Right renal cortex interstitium (tissue), 3 donors: ENCODE results near the gene COLGALT1. TPM values are rescaled to one million over a fixed set of nuclear protein-coding genes. Genes with fewer than 3 reads are reported as not detected.
"Not testable (repeated sequence)": the region's sequence is repeated elsewhere in the genome, so short reads cannot be mapped to it uniquely, and the experiment has no call there.

Source experiments
- DNase-seq, 3 donors: peaks; one replicate each; pipeline ENCODE4 v3.0.0-alpha.2; 2013; ENCODE audit warnings: low read depth in 3 of 3, low spot score in 2 of 3
- polyA plus RNA-seq, 3 donors: library from polyadenylated mRNA; unstranded; fragments of 120-200 nt; gene quantifications; one replicate each; pipeline ENCODE4 v1.2.1, GENCODE V29; 2013; ENCODE audit not compliant: insufficient read length in 3 of 3

The COLGALT1 gene
- polyA plus RNA-seq, 3 donors = 43.3 to 47.5 (median 43.7) TPM

DNA sequence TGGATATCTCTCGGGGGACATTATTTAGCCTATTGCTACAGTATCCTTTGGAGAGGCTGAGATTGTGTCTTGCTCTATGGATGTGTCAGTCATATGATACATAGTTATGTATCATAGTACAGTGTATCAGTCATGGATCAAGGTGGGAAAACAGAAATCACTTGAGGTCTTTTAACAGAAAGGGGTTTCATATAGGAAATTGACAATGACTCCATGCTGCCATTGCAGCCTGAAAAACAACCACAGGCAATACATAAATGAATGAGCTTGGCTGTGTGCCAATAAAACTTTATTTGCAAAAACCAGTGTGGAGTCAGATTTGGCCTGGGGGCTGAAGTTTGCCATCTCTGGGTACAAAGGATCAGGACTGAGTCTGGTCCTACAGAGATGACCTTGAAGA is 35.4 kb downstream of the COLGALT1 start:
- no peak for DNase-seq

DNA sequence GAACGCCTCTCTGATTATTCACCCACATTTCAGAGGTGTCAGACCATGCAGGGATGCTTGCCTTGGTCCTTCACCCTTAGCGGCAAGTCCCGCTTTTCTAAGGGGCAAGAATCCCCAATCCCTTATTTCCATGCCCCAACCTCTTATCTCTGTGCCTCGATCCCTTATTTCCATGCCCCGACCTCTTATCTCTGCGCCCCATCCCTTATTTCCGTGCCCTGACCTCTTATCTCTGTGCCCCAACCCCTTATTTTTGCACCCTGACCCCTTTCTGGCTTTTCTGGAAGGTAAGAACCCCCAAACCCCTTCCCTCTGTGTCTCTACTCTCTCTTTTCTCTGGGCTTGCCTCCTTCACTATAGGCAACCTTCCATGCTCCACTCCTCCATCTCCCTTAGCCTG is 38.8 kb downstream of the COLGALT1 start:
- DNase-seq = not testable (repeated sequence)

DNA sequence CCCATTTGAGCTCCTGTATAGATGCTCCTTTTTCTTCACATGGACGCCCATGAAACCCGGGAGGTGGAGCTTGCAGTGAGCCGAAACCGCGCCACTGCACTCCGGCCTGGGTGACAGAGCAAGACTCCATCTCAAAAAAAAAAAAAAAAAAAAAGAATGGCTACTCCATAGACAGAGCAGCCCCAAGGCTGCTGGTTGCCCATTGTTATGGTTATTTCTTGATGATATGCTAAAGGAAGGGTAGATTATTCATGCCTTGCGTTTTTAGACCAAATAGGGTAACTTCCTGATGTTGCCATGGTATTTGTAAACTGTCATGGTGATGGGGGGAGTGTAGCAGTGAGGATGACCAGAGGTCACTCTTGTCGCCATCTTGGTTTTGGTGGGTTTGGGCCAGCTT is 42.6 kb downstream of the COLGALT1 start:
- DNase-seq = not testable (repeated sequence)

DNA sequence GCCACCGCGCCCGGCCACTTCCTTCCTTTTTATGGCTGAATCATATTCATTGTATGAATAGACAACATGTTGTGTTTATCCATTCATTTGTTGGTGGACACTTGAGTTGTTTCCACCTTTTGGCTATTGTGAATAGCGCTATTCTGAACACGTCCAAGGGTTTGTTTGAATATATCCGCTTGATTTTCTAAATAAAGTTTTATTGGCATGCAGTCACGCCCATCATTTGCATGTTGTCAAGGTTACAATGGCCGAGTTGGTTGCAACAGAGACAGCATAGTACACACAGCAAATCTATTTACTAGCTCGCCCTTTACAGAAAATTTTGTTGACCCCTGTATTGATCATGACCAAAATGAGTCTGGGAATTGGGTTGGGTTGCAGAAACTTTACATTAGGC is 43.5 kb downstream of the COLGALT1 start:
- no peak for DNase-seq

DNA sequence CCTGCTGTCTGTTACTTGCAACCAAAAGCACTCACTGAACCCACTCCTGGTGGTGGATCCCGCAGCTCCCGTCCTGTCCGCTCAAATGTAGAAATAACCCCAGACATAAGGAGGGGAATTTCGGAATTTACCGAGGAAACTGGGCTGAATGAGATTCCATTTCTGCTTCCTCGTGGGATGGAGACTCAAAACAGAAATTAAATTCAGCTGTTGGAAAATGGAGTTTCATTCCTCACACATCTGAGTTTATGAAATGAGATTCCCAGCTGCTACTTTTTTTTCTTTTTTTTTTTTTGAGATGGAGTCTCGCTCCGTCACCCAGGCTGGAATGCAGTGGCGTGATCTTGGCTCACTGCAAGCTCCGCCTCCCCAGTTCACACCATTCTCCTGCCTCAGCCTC is 44.3 kb downstream of the COLGALT1 start:
- DNase-seq = no peak

DNA sequence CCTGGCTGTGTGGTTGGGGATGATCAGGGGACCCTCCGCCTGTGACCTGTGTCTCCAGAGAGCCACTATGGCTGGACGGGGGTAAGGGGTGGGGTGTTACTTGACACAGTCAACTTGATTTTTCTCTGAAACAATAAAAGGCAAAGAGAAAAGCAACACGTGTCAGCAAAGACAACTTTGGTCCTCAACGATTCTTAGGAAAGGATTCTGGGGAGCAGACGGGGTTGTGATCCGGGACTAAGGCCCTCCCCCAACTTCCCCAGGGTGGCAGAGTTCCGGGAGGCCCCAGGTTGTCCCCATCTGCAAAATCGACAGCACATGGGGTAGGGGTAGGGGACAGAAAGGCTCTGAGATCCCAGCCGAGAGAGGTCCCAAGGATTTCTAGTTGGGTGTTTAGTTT is 46.2 kb downstream of the COLGALT1 start:
- no peak for DNase-seq

DNA sequence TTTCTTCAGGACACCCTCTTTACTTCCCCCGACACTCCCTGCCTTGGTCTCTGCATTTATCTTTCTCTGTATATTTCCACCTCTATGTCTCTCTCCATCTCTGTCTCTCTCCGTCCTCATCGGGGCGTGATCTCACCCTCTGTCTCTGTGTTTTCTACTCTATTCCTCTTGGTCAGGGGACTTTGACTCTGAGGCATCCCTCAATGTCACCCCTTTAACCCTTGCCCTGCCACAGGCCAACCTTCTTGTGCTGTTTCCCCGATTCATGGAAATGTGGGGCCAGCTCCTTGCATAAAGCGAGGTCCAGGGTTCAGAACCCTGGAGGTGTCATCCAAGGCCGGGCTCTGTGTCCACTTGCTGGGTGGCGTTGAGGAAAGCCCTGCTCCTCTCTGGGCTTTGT is 46.8 kb downstream of the COLGALT1 start:
- DNase-seq = no peak

DNA sequence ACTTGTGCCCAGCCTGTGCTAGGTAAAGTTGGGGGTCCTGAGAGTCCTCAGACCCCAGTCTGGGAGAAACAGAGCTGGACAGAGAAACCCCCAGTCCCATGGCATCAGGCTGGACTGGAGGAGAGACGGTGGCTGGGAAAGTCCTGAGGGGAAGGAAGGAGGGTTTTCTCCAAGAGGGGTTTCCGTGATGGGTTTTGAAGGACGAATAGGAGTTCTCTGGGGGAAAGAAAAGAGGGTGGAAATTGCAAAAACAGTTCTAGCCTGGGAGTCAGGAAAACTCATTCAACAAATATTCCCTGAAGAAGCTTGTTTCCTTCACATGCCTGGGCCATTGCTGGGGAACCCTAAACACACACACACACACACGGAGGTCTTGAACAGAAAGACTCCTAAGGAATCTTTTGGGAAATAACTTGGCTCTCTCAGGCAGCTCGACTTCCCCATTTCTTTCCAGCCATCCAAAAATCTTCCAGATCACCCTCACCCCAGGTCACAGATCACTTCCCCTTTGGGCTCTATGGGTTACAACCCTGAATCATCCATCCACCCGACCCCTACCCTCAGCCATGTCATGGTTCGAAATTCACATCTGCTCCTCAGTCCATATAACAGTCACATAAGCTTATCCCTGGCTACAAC is 47.5 kb downstream of the COLGALT1 start:
- no peak for DNase-seq

DNA sequence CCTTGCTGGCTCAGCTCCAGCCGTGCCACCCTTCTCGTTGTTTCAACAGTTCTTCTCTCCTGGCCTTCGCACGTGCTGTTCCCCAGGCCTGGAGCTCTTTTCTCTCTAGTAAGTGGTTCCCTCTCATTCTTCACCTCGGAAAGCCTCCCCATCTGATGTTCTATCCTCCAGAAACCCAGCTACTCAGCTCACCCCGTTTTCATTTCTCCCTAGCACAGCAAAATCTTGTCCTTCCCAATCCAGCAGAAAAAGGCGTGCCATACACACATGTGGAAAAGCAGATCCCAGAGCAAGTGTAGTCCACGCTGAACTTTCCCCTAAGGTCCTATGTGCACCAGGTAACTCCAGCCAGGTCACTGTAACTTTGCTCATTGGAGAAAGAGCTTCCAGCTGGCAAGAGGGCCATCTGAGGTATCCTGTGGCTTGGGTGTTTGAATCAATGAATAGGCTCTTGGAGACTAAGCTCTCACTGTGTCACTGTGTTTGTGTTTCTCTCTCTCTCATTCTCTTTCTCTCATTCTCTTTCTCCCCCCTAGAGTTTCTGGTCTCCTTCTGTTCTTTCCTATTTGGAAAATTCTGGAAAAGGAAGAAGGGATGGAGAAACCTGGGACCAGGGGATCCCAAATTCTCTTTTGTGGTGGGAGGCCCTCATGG is 49.0 kb downstream of the COLGALT1 start:
- no peak for DNase-seq

DNA sequence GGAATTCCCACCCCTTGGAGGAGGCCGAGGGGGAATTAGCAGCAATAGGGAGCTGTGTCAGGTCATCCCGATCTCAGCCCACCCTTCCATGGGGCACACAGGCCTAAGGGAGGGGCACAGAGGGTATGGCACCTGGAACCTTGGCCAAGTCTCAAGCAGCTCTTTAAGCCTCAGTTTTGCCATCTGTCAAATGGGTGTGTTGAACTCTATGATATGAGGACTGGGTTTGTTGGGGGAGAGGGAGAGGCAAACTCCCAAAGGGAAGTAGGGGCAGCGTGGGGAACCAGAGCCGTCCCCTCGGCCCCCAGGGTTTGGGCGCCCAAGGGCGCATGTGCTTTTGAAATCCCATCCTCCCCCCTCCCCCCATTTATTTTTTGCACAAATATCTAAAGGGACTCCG is 49.7 kb downstream of the COLGALT1 start:
- DNase-seq = no peak

DNA sequence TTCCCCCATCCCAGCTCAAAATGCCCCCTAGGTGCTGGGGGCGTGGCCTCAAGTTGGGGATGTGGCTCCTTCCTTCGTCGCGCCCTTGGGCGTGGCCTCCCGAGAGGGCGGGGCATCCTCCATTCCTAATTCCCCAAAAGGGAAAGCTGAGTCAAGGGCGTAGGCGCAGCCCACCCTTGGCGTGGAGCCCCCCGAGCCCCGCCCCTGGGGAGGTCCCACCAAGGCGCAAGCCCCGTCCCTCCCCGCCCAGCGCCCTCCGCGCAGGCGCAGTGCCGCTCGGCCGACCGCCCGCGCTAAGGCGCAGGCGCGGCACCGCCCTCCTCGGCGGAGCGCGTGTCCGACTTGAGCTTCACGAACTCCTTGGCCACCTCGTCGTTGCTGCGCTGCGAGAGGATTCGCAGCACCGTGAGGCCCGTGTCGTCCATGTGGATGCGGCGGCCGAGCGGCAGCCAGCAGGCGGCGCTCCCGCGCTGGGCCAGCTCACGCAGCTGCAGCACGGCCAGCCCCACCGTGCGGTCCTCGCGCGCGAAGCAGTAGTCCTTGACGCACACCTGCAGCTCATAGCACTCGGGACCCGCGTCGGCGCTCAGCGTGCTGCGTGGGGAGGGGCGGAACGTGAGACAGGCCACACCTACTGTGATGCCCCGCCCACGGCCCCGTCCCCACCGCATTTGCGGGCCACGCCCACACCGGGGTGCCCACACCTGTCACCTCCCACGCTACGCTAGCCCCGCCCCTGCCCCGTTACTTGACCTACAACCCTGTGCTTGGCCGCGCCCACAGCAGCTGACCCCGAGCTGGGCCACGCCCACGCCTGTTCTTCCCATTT is 50.5 kb downstream of the COLGALT1 start:
- DNase-seq = peak; percentile 63 to 68 (median 63)

DNA sequence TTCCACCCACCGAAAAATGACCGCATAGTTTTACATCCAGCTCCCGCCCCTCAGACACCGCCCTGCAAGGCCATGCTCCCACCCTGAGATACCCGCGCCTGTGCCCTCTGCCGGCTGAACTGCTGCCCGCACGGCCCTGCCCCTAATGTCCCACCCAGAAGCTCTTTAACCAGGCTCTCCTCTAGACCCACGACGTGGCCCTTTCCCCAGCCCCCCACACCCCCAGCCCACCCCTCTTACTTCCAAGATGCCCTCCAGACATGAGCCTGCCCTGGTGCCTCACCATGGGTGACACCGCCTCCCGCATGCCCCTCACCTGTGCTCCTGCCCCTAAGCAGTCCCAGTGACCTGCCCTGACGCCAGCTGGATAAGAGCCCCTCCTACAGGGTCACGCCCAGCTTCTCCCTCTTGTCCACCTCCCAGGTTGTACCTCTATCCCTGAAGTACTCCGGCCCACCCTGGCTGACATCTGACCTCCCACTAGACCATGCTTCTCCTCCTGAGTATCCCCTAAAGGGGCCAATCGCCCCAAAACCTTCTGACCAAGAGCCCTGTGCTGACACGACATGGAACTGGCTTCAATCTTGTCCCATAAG is 51.2 kb downstream of the COLGALT1 start:
- no peak for DNase-seq

DNA sequence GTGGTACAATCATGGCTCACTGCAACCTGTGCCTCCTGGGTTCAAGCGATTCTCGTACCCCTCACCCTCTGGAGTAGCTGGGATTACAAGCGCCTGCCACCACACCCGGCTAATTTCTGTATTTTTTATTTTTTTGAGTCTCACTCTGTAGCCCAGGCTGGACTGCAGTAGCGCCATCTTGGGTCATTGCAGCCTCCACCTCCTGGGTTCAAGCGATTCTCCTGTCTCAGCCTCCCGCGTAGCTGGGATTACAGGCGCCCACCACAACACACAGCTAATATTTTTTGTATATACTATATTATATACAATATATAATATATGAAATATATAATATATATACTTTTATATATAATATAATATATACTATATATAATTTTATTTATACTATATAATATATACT is 52.5 kb downstream of the COLGALT1 start:
- DNase-seq = no peak

DNA sequence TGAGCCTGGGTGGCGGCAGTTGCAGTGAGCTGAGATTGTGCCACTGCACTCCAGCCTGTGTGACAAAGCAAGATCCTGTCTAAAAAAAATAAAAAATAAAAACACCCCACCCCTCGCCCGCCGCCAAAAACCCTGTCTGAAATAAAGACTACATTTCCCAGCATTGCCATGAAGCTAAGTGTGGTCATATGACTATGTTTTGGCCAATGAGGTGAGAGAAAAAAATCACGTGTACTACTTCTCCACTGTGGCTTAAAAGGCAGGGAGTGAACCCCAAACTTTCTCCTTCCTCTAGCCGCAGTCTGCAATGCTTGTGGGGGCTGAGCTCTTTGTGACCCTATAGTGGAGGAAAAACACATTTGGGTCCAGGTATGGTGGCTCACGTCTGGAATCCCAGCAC is 54.9 kb downstream of the COLGALT1 start:
- DNase-seq = no peak

DNA sequence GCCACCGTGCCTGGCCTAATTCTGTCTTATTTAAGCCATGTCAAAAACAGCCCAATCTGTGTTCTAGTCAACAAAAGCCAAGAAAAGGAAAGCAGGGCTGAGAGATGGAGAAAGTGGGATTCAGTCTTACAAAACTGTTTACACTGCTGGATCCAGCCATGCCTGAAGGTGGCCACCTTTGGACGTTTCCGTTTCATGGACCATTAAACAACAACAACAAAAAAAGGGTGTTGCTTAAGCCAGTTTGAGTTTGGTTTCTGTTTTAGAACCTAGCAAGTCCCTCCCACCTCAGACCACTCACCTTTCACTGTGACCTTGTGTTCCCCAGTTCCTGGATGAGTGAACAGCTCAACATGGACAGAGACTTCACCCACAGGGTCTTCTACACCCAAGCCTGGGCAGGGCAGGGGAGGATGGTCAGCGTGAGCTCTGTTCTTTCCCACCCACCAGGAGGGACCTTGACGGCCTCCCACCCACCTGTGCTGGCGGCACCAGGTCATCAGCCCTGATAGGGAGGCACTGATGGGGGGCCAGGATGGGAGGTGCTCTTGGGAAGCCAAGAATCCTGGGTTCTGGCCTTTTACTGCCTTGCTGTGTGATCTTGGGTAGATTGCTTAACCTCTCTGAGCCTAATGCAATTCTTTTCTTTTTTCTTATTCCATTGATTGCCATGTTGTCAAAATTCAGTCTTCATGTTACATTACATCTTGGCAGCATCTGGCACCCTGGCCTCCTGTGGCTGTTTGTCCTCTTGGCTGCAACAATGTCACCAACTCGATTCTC is 56.2 kb downstream of the COLGALT1 start:
- DNase-seq = peak in 1 of 3 donors; percentile 40

DNA sequence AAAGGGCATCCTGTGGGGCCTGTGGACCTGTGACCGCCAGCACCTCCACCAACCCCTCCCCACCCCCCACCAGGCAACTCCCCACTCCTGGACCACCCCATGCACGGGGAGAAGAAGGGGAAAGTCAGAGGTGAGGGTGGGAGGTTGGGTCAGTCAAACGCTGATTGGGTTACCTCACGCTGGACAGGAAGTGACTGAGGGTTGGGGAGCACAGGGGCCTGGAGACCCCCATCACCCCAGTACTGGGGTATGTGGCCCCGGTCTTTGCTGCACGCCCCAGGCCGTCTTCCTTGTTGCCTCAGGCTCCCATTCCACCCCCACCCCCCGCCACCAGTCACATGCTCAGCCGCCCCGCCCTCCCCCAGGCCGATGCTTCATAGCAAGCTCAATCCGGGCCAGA is 59.0 kb downstream of the COLGALT1 start:
- no peak for DNase-seq

DNA sequence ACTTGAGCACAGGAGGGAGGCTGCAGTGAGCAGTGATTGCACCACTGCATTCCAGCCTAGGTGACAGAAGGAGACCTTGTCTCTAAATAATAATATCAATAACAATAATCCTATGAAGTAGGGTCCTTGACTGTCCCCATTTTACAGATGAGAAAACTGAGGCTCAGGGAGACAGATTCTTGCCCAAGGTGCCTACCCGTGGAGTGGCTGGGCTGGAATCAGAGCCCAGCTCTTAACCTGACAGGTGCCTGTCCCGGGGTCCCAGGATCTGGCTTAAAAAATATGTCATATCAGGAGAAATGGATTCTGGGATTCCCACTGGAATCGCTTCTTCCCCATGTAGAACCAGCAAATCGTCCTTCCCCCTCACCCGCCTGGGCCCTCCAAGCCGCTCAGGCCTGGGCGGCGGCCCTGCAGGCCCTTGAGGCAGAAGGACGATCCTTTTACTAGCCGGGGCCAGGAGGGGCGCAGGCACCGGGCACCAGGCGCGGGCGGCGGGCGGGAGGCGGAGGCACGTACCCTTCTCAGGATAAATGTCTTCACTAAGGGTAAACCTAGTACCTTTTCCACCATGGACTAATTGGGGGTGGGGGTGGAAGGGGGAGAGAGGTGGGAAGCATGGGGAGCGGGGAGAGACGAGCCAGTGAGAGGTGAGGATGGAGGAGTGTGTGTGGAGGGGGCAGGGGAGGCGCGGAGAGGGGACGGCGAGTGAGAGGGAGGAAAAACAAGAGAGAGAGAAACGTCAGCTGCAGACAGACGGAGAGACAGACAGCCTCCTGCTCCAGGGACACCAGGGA is 60.6 kb downstream of the COLGALT1 start:
- DNase-seq = no peak

DNA sequence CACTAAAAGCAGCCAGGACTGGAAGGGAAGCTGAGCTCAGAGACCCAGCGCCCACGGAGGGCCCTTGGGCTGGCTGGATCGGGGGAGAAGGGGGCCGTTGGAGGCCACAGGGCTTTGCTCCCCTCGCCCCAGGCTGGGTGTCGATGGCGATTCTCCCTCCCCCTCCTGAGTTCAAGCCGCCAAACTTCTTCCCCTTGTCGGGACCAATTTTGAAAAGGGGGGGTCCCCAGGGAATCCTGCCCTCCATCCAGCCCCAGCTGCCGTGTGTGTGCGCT is 61.2 kb downstream of the COLGALT1 start:
- DNase-seq = no peak

DNA sequence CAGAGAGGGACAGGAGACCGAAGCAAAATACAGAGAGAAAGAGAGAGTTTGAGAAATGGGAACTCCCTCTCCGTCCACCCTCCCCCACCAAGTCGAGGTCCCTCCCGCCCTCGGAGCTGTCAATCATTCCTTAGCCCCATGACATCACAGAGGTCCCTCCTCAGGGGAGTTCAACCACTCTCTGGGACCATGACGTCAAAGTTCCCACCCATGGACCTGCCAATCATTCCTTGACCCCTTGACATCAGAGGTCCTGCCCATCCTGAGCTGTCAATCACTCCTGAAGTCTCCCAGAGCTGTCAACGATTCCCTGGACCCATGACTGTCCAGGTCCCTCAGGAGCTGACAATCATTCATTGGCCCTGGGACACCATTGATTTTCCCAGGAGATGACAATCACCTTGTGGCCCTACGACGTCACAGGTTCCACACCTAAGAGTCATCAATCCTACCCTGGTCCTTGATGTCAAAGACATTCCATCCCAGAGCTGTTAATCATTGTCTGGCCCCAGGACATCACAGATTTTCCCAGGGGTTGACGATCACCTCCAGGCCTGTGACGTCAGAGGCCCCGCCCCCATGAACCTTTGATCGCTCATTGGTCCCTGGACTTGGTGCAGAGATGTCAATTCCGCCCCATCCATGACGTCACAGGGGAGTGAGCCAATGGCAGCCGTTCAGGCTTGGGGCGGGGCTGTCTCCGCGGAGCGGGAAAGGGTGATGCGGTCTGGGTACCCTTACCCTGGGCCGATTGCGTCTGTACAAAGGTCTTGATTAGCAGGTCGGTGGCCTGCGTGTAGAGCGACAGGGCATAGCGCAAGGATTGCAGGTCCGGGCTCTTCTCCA is 61.7 kb downstream of the COLGALT1 start:
- DNase-seq = no peak
